OCI-LY1 (cell line): ENCODE data around the gene PTGER4.

Experiments used
- H2AFZ ChIP-seq: fragments of 200-600 bp; sonication (generic), shearing (Covaris generic); 2 replicates; pipeline ENCODE4 v1.6.0; 2014; ENCODE audit warnings: antibody characterized with exemption, mild to moderate bottlenecking, low read length
- H3F3A ChIP-seq: fragments of 200-600 bp; sonication (generic), shearing (Covaris generic); 2 replicates; pipeline ENCODE4 v1.6.0; 2014; ENCODE audit warnings: mild to moderate bottlenecking, antibody characterized with exemption, low read length, moderate library complexity; ENCODE audit not compliant: insufficient read depth
- H3K27ac ChIP-seq: fragments of 200-600 bp; sonication (generic); 2 replicates; pipeline ENCODE4 v1.5.1; 2014; ENCODE audit warnings: low read length, mixed run types, mild to moderate bottlenecking, low read depth; ENCODE audit not compliant: poor library complexity, severe bottlenecking
- H3K27me3 ChIP-seq: fragments of 200-600 bp; sonication (generic); 2 replicates; pipeline ENCODE4 v1.6.0; 2014; ENCODE audit warnings: antibody characterized with exemption, mild to moderate bottlenecking, low read length, moderate library complexity; ENCODE audit not compliant: insufficient read depth
- H3K36me3 ChIP-seq: fragments of 200-600 bp; sonication (generic); 2 replicates; pipeline ENCODE4 v1.6.1; 2014; ENCODE audit warnings: mild to moderate bottlenecking, antibody characterized with exemption, low read length, moderate library complexity, mixed read lengths; ENCODE audit not compliant: insufficient read depth
- H3K4me1 ChIP-seq: fragments of 200-600 bp; sonication (generic); 2 replicates; pipeline ENCODE4 v1.5.1; 2014; ENCODE audit warnings: mild to moderate bottlenecking, low read length, moderate library complexity; ENCODE audit not compliant: insufficient read depth, severe bottlenecking
- H3K4me2 ChIP-seq: fragments of 200-600 bp; sonication (generic), shearing (Covaris generic); 2 replicates; pipeline ENCODE4 v1.6.1; 2014; ENCODE audit warnings: low read length
- H3K4me3 ChIP-seq: fragments of 200-600 bp; sonication (generic); 2 replicates; pipeline ENCODE4 v1.5.1; 2014; ENCODE audit warnings: low read length, low read depth, mild to moderate bottlenecking, mixed read lengths; ENCODE audit not compliant: poor library complexity, severe bottlenecking
- H3K79me2 ChIP-seq: fragments of 200-600 bp; shearing (Covaris generic); 2 replicates; pipeline ENCODE4 v1.6.1; 2016; ENCODE audit warnings: mixed run types, low read length, mixed read lengths; ENCODE audit not compliant: insufficient read depth
- H3K9ac ChIP-seq: fragments of 200-600 bp; sonication (generic), shearing (Covaris generic); 2 replicates; pipeline ENCODE4 v1.6.1; 2014; ENCODE audit warnings: mild to moderate bottlenecking, low read length, mixed read lengths
- H3K9me2 ChIP-seq: fragments of 200-600 bp; sonication (generic), shearing (Covaris generic); 2 replicates; pipeline ENCODE4 v1.6.1; 2014; ENCODE audit warnings: low read depth, mild to moderate bottlenecking, low read length, mixed read lengths
- H3K9me3 ChIP-seq: fragments of 200-600 bp; shearing (Covaris generic); 2 replicates; pipeline ENCODE4 v1.6.1; 2014; ENCODE audit warnings: low read length, mixed read lengths
- H4K20me1 ChIP-seq: fragments of 200-600 bp; sonication (generic), shearing (Covaris generic); 2 replicates; pipeline ENCODE4 v1.6.0; 2016; ENCODE audit warnings: mild to moderate bottlenecking, low read length; ENCODE audit not compliant: insufficient read depth
- EZH2 ChIP-seq: fragments of 200-600 bp; sonication (generic), shearing (Covaris generic); IDR thresholded peaks from 2 replicates; pipeline ENCODE4 v1.8.0; 2017; ENCODE audit warnings: borderline replicate concordance, mixed run types, mild to moderate bottlenecking, antibody characterized with exemption, low read length, moderate library complexity, mixed read lengths
- TF ChIP-seq, protein P1 (sequence below): fragments of 200-600 bp; sonication (generic), shearing (Covaris generic); IDR thresholded peaks from 2 replicates; pipeline ENCODE4 v1.5.1; 2017; ENCODE audit warnings: mild to moderate bottlenecking, antibody characterized with exemption, low read length, moderate library complexity, mixed read lengths

The PTGER4 gene

DNA sequence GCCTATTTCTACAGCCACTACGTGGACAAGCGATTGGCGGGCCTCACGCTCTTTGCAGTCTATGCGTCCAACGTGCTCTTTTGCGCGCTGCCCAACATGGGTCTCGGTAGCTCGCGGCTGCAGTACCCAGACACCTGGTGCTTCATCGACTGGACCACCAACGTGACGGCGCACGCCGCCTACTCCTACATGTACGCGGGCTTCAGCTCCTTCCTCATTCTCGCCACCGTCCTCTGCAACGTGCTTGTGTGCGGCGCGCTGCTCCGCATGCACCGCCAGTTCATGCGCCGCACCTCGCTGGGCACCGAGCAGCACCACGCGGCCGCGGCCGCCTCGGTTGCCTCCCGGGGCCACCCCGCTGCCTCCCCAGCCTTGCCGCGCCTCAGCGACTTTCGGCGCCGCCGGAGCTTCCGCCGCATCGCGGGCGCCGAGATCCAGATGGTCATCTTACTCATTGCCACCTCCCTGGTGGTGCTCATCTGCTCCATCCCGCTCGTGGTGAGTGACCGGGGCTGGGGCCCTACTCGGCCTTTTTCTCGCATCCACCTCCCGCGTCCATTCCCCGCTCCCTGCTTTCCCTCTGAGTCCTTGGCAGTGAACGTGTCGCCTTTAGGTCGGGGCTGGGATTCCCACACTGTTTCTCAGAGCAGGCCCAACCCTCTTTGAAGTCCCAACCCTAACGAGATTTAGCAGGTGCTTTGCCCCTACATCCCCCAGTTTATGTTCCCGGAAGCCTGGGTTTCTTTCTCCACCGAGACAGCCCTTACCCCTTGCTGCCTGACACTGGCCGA, 1.8 kb downstream of the PTGER4 start:
- peaks cover 64% of the 10 kb centered on the region for H3K79me2 ChIP-seq
- H3K9me3 ChIP-seq = no peaks in the 10 kb centered on the region
- no peaks in the 10 kb centered on the region for H3K27me3 ChIP-seq
- peak overlapping the region; percentile 86 for H3K4me3 ChIP-seq
- H2AFZ ChIP-seq = no peak overlapping the region
- peak overlapping the region; percentile 82 for H3K9ac ChIP-seq
- H3F3A ChIP-seq = no peaks in the 10 kb centered on the region
- peaks cover 23% of the 10 kb centered on the region for H3K36me3 ChIP-seq
- H3K4me1 ChIP-seq = peaks cover 79% of the 10 kb centered on the region
- no peaks in the 10 kb centered on the region for H3K9me2 ChIP-seq
- no peaks in the 10 kb centered on the region for H4K20me1 ChIP-seq
- peak overlapping the region; percentile 81 for H3K27ac ChIP-seq
- TF ChIP-seq, protein P1, sequence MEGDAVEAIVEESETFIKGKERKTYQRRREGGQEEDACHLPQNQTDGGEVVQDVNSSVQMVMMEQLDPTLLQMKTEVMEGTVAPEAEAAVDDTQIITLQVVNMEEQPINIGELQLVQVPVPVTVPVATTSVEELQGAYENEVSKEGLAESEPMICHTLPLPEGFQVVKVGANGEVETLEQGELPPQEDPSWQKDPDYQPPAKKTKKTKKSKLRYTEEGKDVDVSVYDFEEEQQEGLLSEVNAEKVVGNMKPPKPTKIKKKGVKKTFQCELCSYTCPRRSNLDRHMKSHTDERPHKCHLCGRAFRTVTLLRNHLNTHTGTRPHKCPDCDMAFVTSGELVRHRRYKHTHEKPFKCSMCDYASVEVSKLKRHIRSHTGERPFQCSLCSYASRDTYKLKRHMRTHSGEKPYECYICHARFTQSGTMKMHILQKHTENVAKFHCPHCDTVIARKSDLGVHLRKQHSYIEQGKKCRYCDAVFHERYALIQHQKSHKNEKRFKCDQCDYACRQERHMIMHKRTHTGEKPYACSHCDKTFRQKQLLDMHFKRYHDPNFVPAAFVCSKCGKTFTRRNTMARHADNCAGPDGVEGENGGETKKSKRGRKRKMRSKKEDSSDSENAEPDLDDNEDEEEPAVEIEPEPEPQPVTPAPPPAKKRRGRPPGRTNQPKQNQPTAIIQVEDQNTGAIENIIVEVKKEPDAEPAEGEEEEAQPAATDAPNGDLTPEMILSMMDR = no peak
- no peak for TF ChIP-seq EZH2
- peak overlapping the region; percentile 97 for H3K4me2 ChIP-seq

DNA sequence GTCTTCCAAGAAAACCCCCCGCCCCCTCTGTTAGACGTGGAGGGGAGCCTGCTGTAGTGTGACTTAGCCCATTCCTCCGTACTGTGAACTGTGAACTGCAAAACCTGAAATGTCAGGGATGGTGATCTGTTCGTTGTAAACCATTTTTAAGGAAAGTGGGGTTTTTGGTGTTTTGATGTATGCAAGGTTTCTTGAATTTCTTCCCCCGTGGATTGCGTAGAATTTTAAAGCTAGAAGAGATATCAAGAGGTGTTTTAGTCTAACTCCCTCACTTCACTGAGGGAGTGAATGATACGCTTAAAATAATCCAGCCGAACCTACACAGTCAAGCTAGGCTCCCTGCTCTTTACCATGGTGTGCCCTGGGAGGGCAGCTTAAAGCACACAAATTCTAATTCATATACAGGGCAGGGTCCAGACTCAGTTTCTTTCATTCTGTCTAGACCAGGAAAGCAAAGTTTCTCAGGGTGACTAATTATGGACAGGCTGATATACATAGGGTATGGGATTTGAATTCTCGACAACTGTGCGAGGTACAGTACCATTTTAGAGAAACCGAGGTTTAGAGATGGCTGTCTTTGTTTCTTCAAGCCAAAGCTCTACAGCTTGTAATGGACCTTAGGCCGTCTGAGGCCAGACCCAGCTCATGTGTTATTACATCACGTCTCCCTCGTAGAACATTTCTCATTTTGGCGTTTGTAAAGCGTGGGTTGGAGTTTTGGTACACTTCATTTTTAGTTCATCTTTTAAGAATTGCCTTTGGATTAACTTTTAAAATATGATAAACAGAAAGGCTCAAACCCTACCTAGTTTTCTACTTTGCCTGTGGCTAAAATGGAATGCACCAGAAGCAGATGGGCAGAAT, 2.7 kb downstream of the PTGER4 start:
- no peaks in the 10 kb centered on the region for H3K9me2 ChIP-seq
- peaks cover 79% of the 10 kb centered on the region for H3K4me1 ChIP-seq
- no peaks in the 10 kb centered on the region for H3K9me3 ChIP-seq
- peak overlapping the region; percentile 81 for H3K27ac ChIP-seq
- H3K4me3 ChIP-seq = peak overlapping the region; percentile 86
- TF ChIP-seq, protein P1 = no peak
- no peak for TF ChIP-seq EZH2
- peaks cover 24% of the 10 kb centered on the region for H3K36me3 ChIP-seq
- H4K20me1 ChIP-seq = no peaks in the 10 kb centered on the region
- H3K4me2 ChIP-seq = peak overlapping the region; percentile 97
- H3K27me3 ChIP-seq = no peaks in the 10 kb centered on the region
- no peak overlapping the region for H2AFZ ChIP-seq
- no peaks in the 10 kb centered on the region for H3F3A ChIP-seq
- H3K9ac ChIP-seq = peak overlapping the region; percentile 82
- peaks cover 67% of the 10 kb centered on the region for H3K79me2 ChIP-seq

DNA sequence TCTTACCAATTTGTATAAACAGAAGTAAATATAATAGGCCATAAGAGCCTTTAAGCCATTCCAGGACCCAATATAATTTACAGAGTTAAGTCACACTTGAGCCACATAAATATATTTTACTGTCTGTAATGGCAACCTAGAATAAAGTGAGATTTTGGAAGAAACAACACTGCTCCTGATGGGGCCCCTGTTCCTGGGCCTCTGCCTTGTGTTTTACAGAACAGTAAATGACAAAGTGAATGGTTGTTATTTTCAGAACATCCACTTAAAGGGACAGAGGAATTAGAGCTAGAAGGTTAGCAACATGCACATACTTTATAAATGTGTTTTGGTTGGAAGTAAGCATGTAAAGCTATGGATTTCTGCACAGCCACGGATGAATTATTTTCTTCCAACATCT, 3.6 kb downstream of the PTGER4 start:
- peaks cover 67% of the 10 kb centered on the region for H3K79me2 ChIP-seq
- TF ChIP-seq, protein P1 = no peak
- no peak for TF ChIP-seq EZH2
- no peaks in the 10 kb centered on the region for H3F3A ChIP-seq
- no peaks in the 10 kb centered on the region for H3K27me3 ChIP-seq
- peak overlapping the region; percentile 82 for H3K9ac ChIP-seq
- no peak overlapping the region for H2AFZ ChIP-seq
- H3K27ac ChIP-seq = peak overlapping the region; percentile 81
- H3K4me3 ChIP-seq = peak overlapping the region; percentile 86
- H3K9me3 ChIP-seq = no peaks in the 10 kb centered on the region
- H3K4me1 ChIP-seq = peaks cover 78% of the 10 kb centered on the region
- no peaks in the 10 kb centered on the region for H3K9me2 ChIP-seq
- H3K4me2 ChIP-seq = peak overlapping the region; percentile 97
- H3K36me3 ChIP-seq = peaks cover 29% of the 10 kb centered on the region
- no peaks in the 10 kb centered on the region for H4K20me1 ChIP-seq
